ENCODE results near the gene ANO7.
"Not testable (repeated sequence)": the region's sequence is repeated elsewhere in the genome, so short reads cannot be mapped to it uniquely, and the experiment has no call there.

ANO7 gene

GRCh38 chr2:241194811-241195210 is 6.3 kb downstream of the ANO7 start:
- DNase-seq = no peak

GRCh38 chr2:241195506-241196130 is 7.1 kb downstream of the ANO7 start:
- DNase-seq = no peak

GRCh38 chr2:241197246-241197645 is 8.8 kb downstream of the ANO7 start:
- DNase-seq = not testable (repeated sequence)

GRCh38 chr2:241197947-241198346 is 9.5 kb downstream of the ANO7 start:
- no peak for DNase-seq

GRCh38 chr2:241198381-241199279 is 10.2 kb downstream of the ANO7 start:
- no peak for DNase-seq

GRCh38 chr2:241199286-241199685 is 10.8 kb downstream of the ANO7 start:
- DNase-seq = no peak

GRCh38 chr2:241199897-241200821 is 11.7 kb downstream of the ANO7 start:
- no peak for DNase-seq

- DNase-seq = no peak
Measured at GRCh38 chr2:241200822-241201395, 12.4 kb downstream of the ANO7 start.

GRCh38 chr2:241201445-241202267 is 13.2 kb downstream of the ANO7 start:
- no peak for DNase-seq

GRCh38 chr2:241202268-241202585 is 13.8 kb downstream of the ANO7 start:
- no peak for DNase-seq

- DNase-seq = no peak
Measured at GRCh38 chr2:241202681-241203080, 14.2 kb downstream of the ANO7 start.

- DNase-seq = no peak
Measured at GRCh38 chr2:241203218-241204009, 14.9 kb downstream of the ANO7 start.

- DNase-seq = no peak
Measured at GRCh38 chr2:241204010-241204384, 15.5 kb downstream of the ANO7 start.

- DNase-seq = no peak
Measured at GRCh38 chr2:241204490-241204889, 16.0 kb downstream of the ANO7 start.

- no peak for DNase-seq
Measured at GRCh38 chr2:241205086-241205485, 16.6 kb downstream of the ANO7 start.

- no peak for DNase-seq
Measured at GRCh38 chr2:241207151-241207550, 18.7 kb downstream of the ANO7 start.

- DNase-seq = no peak
Measured at GRCh38 chr2:241207641-241208040, 19.2 kb downstream of the ANO7 start.

- DNase-seq = no peak
Measured at GRCh38 chr2:241208058-241208457, 19.6 kb downstream of the ANO7 start.

- no peak for DNase-seq
Measured at GRCh38 chr2:241209271-241209670, 20.8 kb downstream of the ANO7 start.

- no peak for DNase-seq
Measured at GRCh38 chr2:241211276-241211675, 22.8 kb downstream of the ANO7 start.

GRCh38 chr2:241213041-241213440 is 24.6 kb downstream of the ANO7 start:
- no peak for DNase-seq
